GM12891 (cell line): Measurements from ENCODE around the gene TSKU.

Experiments
- POLR2A ChIP-seq: IDR thresholded peaks from 2 replicates; pipeline ENCODE4 v1.6.1; 2011; ENCODE audit warnings: low read depth, low read length, control low read depth
- POLR2AphosphoS5 ChIP-seq: IDR thresholded peaks from 2 replicates; pipeline ENCODE4 v1.6.1; 2011; ENCODE audit warnings: low read depth, low read length, control low read depth
- SPI1 ChIP-seq: IDR thresholded peaks from 2 replicates; pipeline ENCODE4 v1.6.1; 2011; ENCODE audit warnings: low read depth, low read length, control low read depth
- TAF1 ChIP-seq: IDR thresholded peaks from 2 replicates; pipeline ENCODE4 v1.6.1; 2011; ENCODE audit warnings: low read depth, low read length, control low read depth

DNA sequence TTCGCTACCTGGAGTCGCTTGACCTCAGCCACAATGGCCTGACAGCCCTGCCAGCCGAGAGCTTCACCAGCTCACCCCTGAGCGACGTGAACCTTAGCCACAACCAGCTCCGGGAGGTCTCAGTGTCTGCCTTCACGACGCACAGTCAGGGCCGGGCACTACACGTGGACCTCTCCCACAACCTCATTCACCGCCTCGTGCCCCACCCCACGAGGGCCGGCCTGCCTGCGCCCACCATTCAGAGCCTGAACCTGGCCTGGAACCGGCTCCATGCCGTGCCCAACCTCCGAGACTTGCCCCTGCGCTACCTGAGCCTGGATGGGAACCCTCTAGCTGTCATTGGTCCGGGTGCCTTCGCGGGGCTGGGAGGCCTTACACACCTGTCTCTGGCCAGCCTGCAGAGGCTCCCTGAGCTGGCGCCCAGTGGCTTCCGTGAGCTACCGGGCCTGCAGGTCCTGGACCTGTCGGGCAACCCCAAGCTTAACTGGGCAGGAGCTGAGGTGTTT is 12.8 kb downstream of the TSKU start:
- TF ChIP-seq POLR2A (no peak), SPI1 (no peak), POLR2AphosphoS5 (no peak), TAF1 (no peak)
